Measurements from ENCODE around the gene DCTPP1. TPM values are rescaled to one million over a fixed set of nuclear protein-coding genes. Genes with fewer than 3 reads are reported as not detected.

The DCTPP1 gene
- total RNA-seq, 4 donors from 2014 or later = 14.7 to 18.8 (median 17.9) TPM

DNA sequence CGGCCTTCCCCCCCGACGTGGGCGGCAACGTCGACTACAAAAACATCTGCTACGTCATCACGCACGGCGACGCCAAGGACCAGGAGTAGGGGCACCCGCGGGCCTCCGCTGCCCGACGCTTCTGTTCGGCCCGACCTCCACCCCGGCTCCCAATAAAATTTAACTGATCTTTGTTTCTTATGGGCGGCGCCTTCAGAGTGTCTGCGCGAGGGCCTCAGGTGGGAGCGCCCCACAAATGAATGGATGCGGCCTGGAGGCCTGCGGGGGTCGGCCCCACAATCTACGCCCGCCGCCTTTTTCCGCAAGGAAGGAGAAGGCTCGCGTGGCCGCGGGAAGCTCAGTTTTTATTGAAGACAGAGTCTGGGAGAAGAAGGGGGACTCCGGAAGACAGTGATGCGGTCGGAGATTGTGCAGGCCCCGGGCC lies 52.0 kb downstream of the DCTPP1 start:
- intact Hi-C loops (cut with DNase I; ENCODE audit: low total_unique reads) = no loop called here
- peak overlapping the region; percentile 41 for H3K4me3 ChIP-seq (ENCODE audit: low read depth, poor library complexity, severe bottlenecking)
- TF ChIP-seq POLR2A (IDR thresholded peaks at IDR 0.05) = peak in 1 of 2 donors; percentile 29
- TF ChIP-seq, protein P1, sequence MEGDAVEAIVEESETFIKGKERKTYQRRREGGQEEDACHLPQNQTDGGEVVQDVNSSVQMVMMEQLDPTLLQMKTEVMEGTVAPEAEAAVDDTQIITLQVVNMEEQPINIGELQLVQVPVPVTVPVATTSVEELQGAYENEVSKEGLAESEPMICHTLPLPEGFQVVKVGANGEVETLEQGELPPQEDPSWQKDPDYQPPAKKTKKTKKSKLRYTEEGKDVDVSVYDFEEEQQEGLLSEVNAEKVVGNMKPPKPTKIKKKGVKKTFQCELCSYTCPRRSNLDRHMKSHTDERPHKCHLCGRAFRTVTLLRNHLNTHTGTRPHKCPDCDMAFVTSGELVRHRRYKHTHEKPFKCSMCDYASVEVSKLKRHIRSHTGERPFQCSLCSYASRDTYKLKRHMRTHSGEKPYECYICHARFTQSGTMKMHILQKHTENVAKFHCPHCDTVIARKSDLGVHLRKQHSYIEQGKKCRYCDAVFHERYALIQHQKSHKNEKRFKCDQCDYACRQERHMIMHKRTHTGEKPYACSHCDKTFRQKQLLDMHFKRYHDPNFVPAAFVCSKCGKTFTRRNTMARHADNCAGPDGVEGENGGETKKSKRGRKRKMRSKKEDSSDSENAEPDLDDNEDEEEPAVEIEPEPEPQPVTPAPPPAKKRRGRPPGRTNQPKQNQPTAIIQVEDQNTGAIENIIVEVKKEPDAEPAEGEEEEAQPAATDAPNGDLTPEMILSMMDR (IDR thresholded peaks at IDR 0.05) = no peak
- peak; percentile 93 to 99 for DNase-seq (ENCODE audit: low spot score in 2 of 2)
- 0 to 1% methylated on average over 36 to 39 of the region's 39 CpGs for WGBS, 2 donors

DNA sequence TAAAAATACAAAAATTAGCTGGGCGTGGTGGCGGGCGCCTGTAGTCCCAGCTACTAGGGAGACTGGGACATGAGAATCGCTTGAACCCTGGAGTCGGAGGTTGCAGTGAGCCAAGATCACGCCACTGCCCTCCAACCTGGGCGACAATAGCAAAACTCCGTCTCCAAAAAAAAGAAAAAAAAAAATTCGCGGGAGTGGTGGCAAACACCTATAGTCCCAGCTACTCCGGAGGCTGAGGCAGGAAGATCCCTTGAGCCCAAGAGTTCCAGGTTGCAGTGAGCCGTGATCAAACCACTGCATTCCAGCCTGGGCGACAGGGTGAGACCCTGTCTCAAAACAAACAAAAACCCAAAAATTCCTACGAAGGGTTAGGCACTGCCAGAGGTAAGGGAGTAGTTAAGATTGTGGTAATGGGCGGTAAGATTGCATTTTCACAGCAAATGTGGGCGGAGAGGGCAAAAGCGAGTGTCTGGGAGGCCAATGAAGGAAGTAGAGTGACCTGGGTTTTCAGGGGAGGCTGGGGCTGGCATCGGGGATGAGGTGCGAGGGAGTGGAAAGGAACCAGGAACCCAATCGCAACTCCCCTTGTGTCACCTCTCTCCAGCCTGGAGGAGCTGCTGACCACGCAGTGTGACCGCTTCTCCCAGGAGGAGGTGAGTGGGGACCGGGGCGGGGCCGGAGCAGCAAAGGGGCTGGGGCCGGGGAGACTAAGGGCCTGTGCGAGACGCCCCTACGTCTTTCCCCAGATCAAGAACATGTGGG lies 52.6 kb downstream of the DCTPP1 start:
- WGBS, 2 donors = 29 to 36% methylated on average over 27 to 29 of the region's 29 CpGs
- DNase-seq (ENCODE audit: low spot score in 2 of 2) = no peak
- peak overlapping the region; percentile 41 for H3K4me3 ChIP-seq (ENCODE audit: low read depth, poor library complexity, severe bottlenecking)
- intact Hi-C loops (cut with DNase I; ENCODE audit: low total_unique reads) = no loop called here
- no peak for TF ChIP-seq POLR2A (IDR thresholded peaks at IDR 0.05)
- TF ChIP-seq, protein P1 (IDR thresholded peaks at IDR 0.05) = no peak

DNA sequence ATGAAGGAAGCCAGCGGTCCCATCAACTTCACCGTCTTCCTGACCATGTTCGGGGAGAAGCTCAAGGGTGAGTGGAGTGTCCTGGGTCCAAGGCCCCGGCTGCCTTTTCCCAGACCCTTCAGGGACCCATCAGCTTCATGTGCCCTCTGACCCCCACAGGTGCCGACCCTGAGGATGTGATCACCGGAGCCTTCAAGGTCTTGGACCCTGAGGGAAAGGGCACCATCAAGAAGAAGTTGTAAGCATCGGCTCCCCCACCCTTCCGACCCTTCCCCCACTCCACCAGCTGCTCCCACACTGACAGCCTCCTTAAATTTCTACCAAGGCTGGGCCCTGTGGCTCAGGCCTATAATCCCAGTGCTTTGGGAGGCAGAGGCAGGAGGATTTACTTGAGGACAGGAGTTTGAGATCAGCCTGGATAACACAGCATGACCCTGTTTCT lies 53.3 kb downstream of the DCTPP1 start:
- intact Hi-C loops (cut with DNase I; ENCODE audit: low total_unique reads) = no loop called here
- WGBS, 2 donors = 89 to 92% methylated on average over 8 of the region's 8 CpGs
- H3K4me3 ChIP-seq (ENCODE audit: low read depth, poor library complexity, severe bottlenecking) = no peak overlapping the region
- no peak for DNase-seq (ENCODE audit: low spot score in 2 of 2)
- TF ChIP-seq, protein P1 (IDR thresholded peaks at IDR 0.05) = no peak
- TF ChIP-seq POLR2A (IDR thresholded peaks at IDR 0.05) = no peak

DNA sequence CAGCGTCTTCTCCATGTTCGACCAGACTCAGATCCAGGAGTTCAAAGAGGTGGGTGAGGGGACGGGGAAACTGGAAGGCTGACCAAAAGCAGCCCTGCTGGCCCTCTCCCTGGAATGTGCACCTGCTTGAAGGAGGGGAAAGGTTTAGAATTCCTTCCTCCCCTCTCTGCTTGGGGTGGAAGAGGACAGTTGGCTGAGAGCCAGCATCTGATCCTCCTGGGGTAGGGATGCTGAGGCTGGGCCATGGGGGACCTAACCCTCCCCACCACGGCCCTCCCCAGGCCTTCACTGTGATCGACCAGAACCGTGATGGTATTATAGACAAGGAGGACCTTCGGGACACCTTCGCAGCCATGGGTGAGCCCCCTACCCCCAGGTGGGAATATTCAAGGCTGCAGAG lies 54.0 kb downstream of the DCTPP1 start:
- H3K4me3 ChIP-seq (ENCODE audit: low read depth, poor library complexity, severe bottlenecking) = no peak overlapping the region
- no peak for TF ChIP-seq POLR2A (IDR thresholded peaks at IDR 0.05)
- TF ChIP-seq, protein P1 (IDR thresholded peaks at IDR 0.05) = no peak
- no peak for DNase-seq (ENCODE audit: low spot score in 2 of 2)
- 89 to 91% methylated on average over 8 of the region's 8 CpGs for WGBS, 2 donors
- intact Hi-C loops (cut with DNase I; ENCODE audit: low total_unique reads) = no loop called here

DNA sequence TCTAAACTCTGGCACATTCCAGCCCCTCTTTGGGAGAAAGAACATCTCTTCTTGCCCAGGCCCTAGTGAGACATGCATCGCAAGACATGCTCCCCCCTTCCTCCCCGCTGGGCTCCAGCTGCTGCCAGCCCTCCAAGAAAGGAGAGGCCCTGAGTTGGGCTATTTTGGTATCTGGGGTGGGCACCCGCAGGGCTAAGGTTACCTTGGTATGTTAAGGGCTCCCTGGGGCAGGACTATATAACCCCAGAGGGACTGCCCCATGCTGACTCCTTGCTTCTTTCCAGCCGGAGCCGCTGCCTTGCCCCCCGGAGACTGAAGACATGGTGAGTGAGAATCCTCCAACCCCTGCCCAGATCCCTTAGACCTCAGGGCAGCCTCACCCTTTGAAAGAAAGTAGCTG lies 55.3 kb downstream of the DCTPP1 start, which contains the start of gene MYL11:
TSS of gene MYL11 (plus strand) at position 265 of the 400 bp plus-strand sequence. CDS start at position 321, 56 bp downstream.
- 77 to 84% methylated on average over 6 of the region's 6 CpGs for WGBS, 2 donors
- intact Hi-C loops (cut with DNase I; ENCODE audit: low total_unique reads) = no loop called here
- H3K4me3 ChIP-seq (ENCODE audit: low read depth, poor library complexity, severe bottlenecking) = no peak within 1 kb of the TSS
- no peak for DNase-seq (ENCODE audit: low spot score in 2 of 2)
- TF ChIP-seq, protein P1 (IDR thresholded peaks at IDR 0.05) = no peak
- no peak for TF ChIP-seq POLR2A (IDR thresholded peaks at IDR 0.05)

Other genes starting within 250 kb of the DCTPP1 start
- gene CORO1A, start 246.4 kb downstream of the DCTPP1 start, total RNA-seq = 10 to 100 TPM; 16.7 to 44.4 (median 27.0) TPM
- gene BOLA2B, start 236.4 kb downstream of the DCTPP1 start, total RNA-seq = 100 to 1,000 TPM in 3 of 4 donors, 10 to 100 TPM in 1; 87.6 to 199 (median 147) TPM
- 10 to 100 TPM; 22.1 to 68.1 (median 45.3) TPM for gene SLX1A, start 236.2 kb downstream of the DCTPP1 start, total RNA-seq
- gene SULT1A3, start 230.8 kb downstream of the DCTPP1 start, total RNA-seq = 10 to 100 TPM in 2 of 4 donors, 1 to 10 TPM in 2; 2.0 to 19.3 (median 11.3) TPM
- gene NPIPB13, start 181.6 kb downstream of the DCTPP1 start, total RNA-seq = 1 to 10 TPM; 1.4 to 2.4 (median 1.7) TPM
- 10 to 100 TPM; 33.6 to 43.2 (median 38.5) TPM for gene CD2BP2, start 74.7 kb downstream of the DCTPP1 start, total RNA-seq
- gene TBC1D10B, start 59.5 kb downstream of the DCTPP1 start, total RNA-seq = 10 to 100 TPM; 33.2 to 51.8 (median 41.9) TPM
- 1 to 10 TPM in 1 of 4 donors, under 1 TPM in 1, not detected in 2; 0.79 to 2.1 TPM for gene MYL11, start 55.2 kb downstream of the DCTPP1 start, total RNA-seq
- 1 to 10 TPM in 1 of 4 donors, under 1 TPM in 2, not detected in 1; 0.39 to 1.2 (median 0.91) TPM for gene SEPTIN1, start 47.5 kb downstream of the DCTPP1 start, total RNA-seq
- 10 to 100 TPM in 3 of 4 donors, 1 to 10 TPM in 1; 8.3 to 15.6 (median 10.5) TPM for gene ZNF48, start 34.6 kb downstream of the DCTPP1 start, total RNA-seq
- 10 to 100 TPM in 3 of 4 donors, 1 to 10 TPM in 1; 5.9 to 12.8 (median 11.0) TPM for gene ZNF771, start 22.4 kb downstream of the DCTPP1 start, total RNA-seq
- gene SEPHS2, start 15.8 kb upstream of the DCTPP1 start, total RNA-seq = 10 to 100 TPM; 17.7 to 25.3 (median 23.6) TPM
- 1 to 10 TPM; 1.6 to 2.3 (median 1.8) TPM for gene ITGAL, start 42.7 kb upstream of the DCTPP1 start, total RNA-seq
- gene ZNF768, start 96.5 kb upstream of the DCTPP1 start, total RNA-seq = 10 to 100 TPM; 31.1 to 43.5 (median 41.0) TPM
- 10 to 100 TPM in 3 of 4 donors, 1 to 10 TPM in 1; 9.9 to 23.7 (median 19.6) TPM for gene ZNF747, start 104.8 kb upstream of the DCTPP1 start, total RNA-seq
- gene ZNF764, start 128.3 kb upstream of the DCTPP1 start, total RNA-seq = 10 to 100 TPM in 3 of 4 donors, 1 to 10 TPM in 1; 8.3 to 12.0 (median 10.3) TPM
- 10 to 100 TPM; 11.9 to 22.5 (median 16.0) TPM for gene ZNF688, start 141.7 kb upstream of the DCTPP1 start, total RNA-seq
- 10 to 100 TPM in 2 of 4 donors, 1 to 10 TPM in 2; 9.5 to 19.2 (median 10.4) TPM for gene ZNF785, start 155.7 kb upstream of the DCTPP1 start, total RNA-seq
- 1 to 10 TPM; 3.2 to 9.1 (median 6.7) TPM for gene ZNF689, start 180.4 kb upstream of the DCTPP1 start, total RNA-seq
- gene PRR14, start 220.9 kb upstream of the DCTPP1 start, total RNA-seq = 10 to 100 TPM; 23.8 to 67.5 (median 37.1) TPM
- 100 to 1,000 TPM in 1 of 4 donors, 10 to 100 TPM in 3; 51.0 to 103 (median 58.3) TPM for gene FBRS, start 228.4 kb upstream of the DCTPP1 start, total RNA-seq

Measured in lower leg skin (tissue), 4 donors.